HCT116 (cell line): ENCODE measurements around the gene CYB561D1. TPM values are rescaled to one million over a fixed set of nuclear protein-coding genes. Genes with fewer than 3 reads are reported as not detected.
A peak's percentile ranks its signal among the peaks of the same experiment; 100 is the strongest.

ENCODE experiments used
- ATAC-seq: fragments of 200-7000 bp; cut with Tn5 transposase; 2 replicates; pipeline ENCODE4 v1.9.1; 2020; ENCODE audit warnings: mild to moderate bottlenecking, moderate library complexity
- BruUV-seq: library from RNA; stranded (reverse); fragments of 400-500 nt; replicated peaks from 2 replicates; lab custom pipeline; 2021; lab: Mats Ljungman, UMichigan
- CTCF ChIA-PET: fragments of 300-600 bp; sonication (Branson Sonifier 250); formaldehyde crosslinking; loops from one replicate; lab custom pipeline; 2021; ENCODE audit warnings: antibody characterized with exemption; lab: Charles Lee
- POLR2A ChIA-PET: fragments of 300-600, 350-600 bp; sonication (Branson Sonifier 250); formaldehyde crosslinking; loops from one replicate; lab custom pipeline; 2021; ENCODE audit warnings: antibody characterized with exemption; lab: Charles Lee
- RAD21 ChIA-PET, 2 experiments: fragments of 300-600 bp; sonication (Branson Sonifier 250); formaldehyde crosslinking; loops; one replicate each; lab custom pipeline; 2023; ENCODE audit warnings: low total read pairs in 2 of 2; ENCODE audit not compliant: uncharacterized antibody in 2 of 2, unreplicated experiment in 2 of 2, low non-redundant PET in 1 of 2; lab: Charles Lee
- DNase-seq: peaks from one replicate; pipeline ENCODE4 v3.0.0-alpha.2; 2010; ENCODE audit warnings: low read depth, low spot score
- H2AFZ ChIP-seq: fragments of 200-600 bp; shearing (Covaris generic), sonication (generic); 2 replicates; pipeline ENCODE4 v1.6.1; 2017; ENCODE audit warnings: low read depth, mixed run types, mixed read lengths, antibody characterized with exemption, low read length; ENCODE audit not compliant: poor library complexity, severe bottlenecking
- H3K27ac ChIP-seq: 2 replicates; pipeline ENCODE4 v1.5.1; 2012; ENCODE audit warnings: low read depth, low read length
- H3K27me3 ChIP-seq: fragments of 200-600 bp; sonication (generic); 2 replicates; pipeline ENCODE4 v1.6.1; 2016; ENCODE audit warnings: mixed run types, low read length, mixed read lengths; ENCODE audit not compliant: insufficient read depth
- H3K36me3 ChIP-seq, 2 experiments: fragments of 200-500 bp in 1 of 2; fragments of 200-600 bp in 1 of 2; sonication (Bioruptor generic) in 1 of 2; sonication (generic) in 1 of 2; 2 replicates each; pipeline versions ENCODE4 v1.5.1 to v1.6.1; 2014 to 2016; ENCODE audit warnings: low read length in 2 of 2, inconsistent platforms in 1 of 2, mixed read lengths in 1 of 2, mixed run types in 1 of 2; ENCODE audit not compliant: insufficient read depth in 2 of 2, control insufficient read depth in 1 of 2
- H3K4me1 ChIP-seq, 2 experiments: fragments of 200-600 bp in 1 of 2; sonication (generic) in 1 of 2; 2 replicates each; pipeline versions ENCODE4 v1.5.1 to v1.6.1; 2012 to 2017; ENCODE audit warnings: low read length in 2 of 2, inconsistent platforms in 1 of 2, mild to moderate bottlenecking in 1 of 2, mixed read lengths in 1 of 2, mixed run types in 1 of 2, moderate library complexity in 1 of 2; ENCODE audit not compliant: insufficient read depth in 2 of 2, control insufficient read depth in 1 of 2
- H3K4me2 ChIP-seq: fragments of 200-600 bp; sonication (generic); 2 replicates; pipeline ENCODE4 v1.6.1; 2017; ENCODE audit warnings: mixed run types, low read length, mixed read lengths
- H3K4me3 ChIP-seq, 2 experiments: fragments of 200-600 bp in 1 of 2; sonication (generic) in 1 of 2; replicated peaks in 1 of 2; 2 replicates each; pipeline ENCODE4 v1.5.1; 2011 to 2016; ENCODE audit warnings: low read length in 2 of 2, control low read depth in 1 of 2, low read depth in 1 of 2, mild to moderate bottlenecking in 1 of 2, mixed read lengths in 1 of 2, mixed run types in 1 of 2
- H3K79me2 ChIP-seq: fragments of 200-600 bp; sonication (generic); 2 replicates; pipeline ENCODE4 v1.6.1; 2017; ENCODE audit warnings: mild to moderate bottlenecking, mixed run types, low read length, moderate library complexity, mixed read lengths; ENCODE audit not compliant: insufficient read depth
- H3K9ac ChIP-seq: fragments of 200-600 bp; sonication (generic); 2 replicates; pipeline ENCODE4 v1.6.1; 2016; ENCODE audit warnings: low read length, mixed read lengths
- H3K9me2 ChIP-seq: fragments of 200-600 bp; sonication (generic), shearing (Covaris generic); 2 replicates; pipeline ENCODE4 v1.6.1; 2017; ENCODE audit warnings: mixed run types, mild to moderate bottlenecking, moderate library complexity; ENCODE audit not compliant: insufficient read depth
- H3K9me3 ChIP-seq, 2 experiments: fragments of 200-500 bp in 1 of 2; fragments of 200-600 bp in 1 of 2; sonication (Bioruptor generic) in 1 of 2; sonication (generic) in 1 of 2; 2 replicates each; pipeline ENCODE4 v1.6.1; 2014 to 2017; ENCODE audit warnings: low read length in 2 of 2, mixed read lengths in 2 of 2, inconsistent platforms in 1 of 2, low read depth in 1 of 2, mild to moderate bottlenecking in 1 of 2, mixed run types in 1 of 2, moderate library complexity in 1 of 2; ENCODE audit not compliant: control insufficient read depth in 1 of 2, insufficient read depth in 1 of 2
- H4K20me1 ChIP-seq: fragments of 200-600 bp; sonication (generic), shearing (Covaris generic); 2 replicates; pipeline ENCODE4 v1.6.1; 2017; ENCODE audit warnings: mixed run types, mild to moderate bottlenecking, moderate library complexity; ENCODE audit not compliant: insufficient read depth
- ATF3 ChIP-seq: IDR thresholded peaks from 2 replicates; pipeline ENCODE4 v1.6.1; 2012
- CBX3 ChIP-seq: IDR thresholded peaks from 2 replicates; pipeline ENCODE4 v1.6.1; 2012; ENCODE audit warnings: low read depth
- CEBPB ChIP-seq: IDR thresholded peaks from 2 replicates; pipeline ENCODE4 v1.6.1; 2012; ENCODE audit warnings: low read depth
- CTCF ChIP-seq, 3 experiments: fragments of 200-600 bp in 1 of 3; sonication (generic) in 1 of 3; IDR thresholded peaks in 2 of 3; conservative IDR thresholded peaks in 1 of 3; 2 replicates each; pipeline ENCODE4 v1.5.1; 2012 to 2017; ENCODE audit warnings: low read depth in 2 of 3, low read length in 2 of 3, antibody characterized with exemption in 1 of 3, borderline replicate concordance in 1 of 3, control low read depth in 1 of 3, mild to moderate bottlenecking in 1 of 3, mixed read lengths in 1 of 3, mixed run types in 1 of 3, moderate library complexity in 1 of 3; ENCODE audit not compliant: insufficient read depth in 1 of 3
- EZH2 ChIP-seq: fragments of 200-600 bp; sonication (generic); IDR thresholded peaks from 2 replicates; pipeline ENCODE4 v1.6.1; 2017; ENCODE audit warnings: antibody characterized with exemption, mixed run types
- EZH2phosphoT487 ChIP-seq: fragments of 200-600 bp; IDR thresholded peaks from 2 replicates; pipeline ENCODE4 v1.6.1; 2018; ENCODE audit warnings: antibody characterized with exemption, borderline replicate concordance
- FOSL1 ChIP-seq: IDR thresholded peaks from 2 replicates; pipeline ENCODE4 v1.6.1; 2012; ENCODE audit warnings: low read depth
- JUND ChIP-seq: IDR thresholded peaks from 2 replicates; pipeline ENCODE4 v1.6.1; 2012
- MAX ChIP-seq: IDR thresholded peaks from 2 replicates; pipeline ENCODE4 v1.6.1; 2012
- POLR2A ChIP-seq: IDR thresholded peaks from 2 replicates; pipeline ENCODE4 v1.7.0; 2011; ENCODE audit warnings: borderline replicate concordance; ENCODE audit not compliant: insufficient read depth, insufficient read length; ENCODE audit errors: extremely low read depth
- POLR2AphosphoS5 ChIP-seq: IDR thresholded peaks from 2 replicates; pipeline ENCODE4 v1.6.1; 2011; ENCODE audit warnings: mild to moderate bottlenecking, low read depth, low read length, moderate library complexity
- RAD21 ChIP-seq: IDR thresholded peaks from 2 replicates; pipeline ENCODE4 v1.6.1; 2012; ENCODE audit warnings: low read depth, mild to moderate bottlenecking
- REST ChIP-seq: IDR thresholded peaks from 2 replicates; pipeline ENCODE4 v1.6.1; 2012; ENCODE audit warnings: low read depth
- SRF ChIP-seq: IDR thresholded peaks from 2 replicates; pipeline ENCODE4 v1.6.1; 2012; ENCODE audit warnings: low read depth
- TCF7L2 ChIP-seq: IDR thresholded peaks from 2 replicates; pipeline ENCODE4 v1.7.0; 2011; ENCODE audit warnings: borderline replicate concordance, inconsistent platforms; ENCODE audit not compliant: insufficient read depth, insufficient read length; ENCODE audit errors: extremely low read depth
- intact Hi-C: fragments of 100-400 bp; cut with micrococcal nuclease; formaldehyde crosslinking; loops from 2 replicates; pipeline ENCODE4 v1.10.0; 2022
- total RNA-seq: library from RNA; stranded (reverse); gene quantifications from one replicate; pipeline ENCODE4 v1.2.1, GENCODE V29; 2021; ENCODE audit not compliant: unreplicated experiment

The CYB561D1 gene
- total RNA-seq, 1 experiment from 2014 or later: 5.9 TPM

- RAD21 ChIA-PET: no interaction called here
- no peak overlapping the region for H3K4me2 ChIP-seq
- H3K4me1 ChIP-seq: peaks cover 6 to 10% of the 10 kb centered on the region in 2 experiments; a peak in 3 of 4 replicates
- H3K9me3 ChIP-seq: no peaks in the 10 kb centered on the region
- no peaks in the 10 kb centered on the region for H3K79me2 ChIP-seq
- TF ChIP-seq POLR2A: no peak
- TF ChIP-seq POLR2AphosphoS5: no peak
- TF ChIP-seq CEBPB: no peak
- TF ChIP-seq ATF3: no peak
- no peak for TF ChIP-seq JUND
- CTCF ChIA-PET: interaction anchor here (1.2 to 2.0 kb wide), 4 partner anchors 15 to 24 kb away, joined by 4 to 8 read pairs (median 6); partner anchors contain the start of gene CYB561D1
- H3K4me3 ChIP-seq: no peak overlapping the region
- H3K36me3 ChIP-seq: no peaks in the 10 kb centered on the region
- peaks cover 6% of the 10 kb centered on the region; the same call in 1 of the 2 replicates for H3K27me3 ChIP-seq
- POLR2A ChIA-PET: no interaction called here
- no peak overlapping the region for H3K9ac ChIP-seq
- H2AFZ ChIP-seq: no peak overlapping the region
- ATAC-seq: 0 out of 2 replicates have a peak, but pooled peaks have one; percentile 30
- DNase-seq: no peak
- no peak overlapping the region for H3K27ac ChIP-seq
- no peaks in the 10 kb centered on the region for H4K20me1 ChIP-seq
- H3K9me2 ChIP-seq: no peaks in the 10 kb centered on the region
- BruUV-seq: no TSS peak
- intact Hi-C loops: no loop called here
Observed at GRCh38 chr1:109514846-109515245, 21.0 kb downstream of the CYB561D1 start.

- H3K4me2 ChIP-seq: no peak overlapping the region
- H3K9ac ChIP-seq: no peak overlapping the region
- no peak overlapping the region for H3K4me3 ChIP-seq
- BruUV-seq: no TSS peak
- no peaks in the 10 kb centered on the region for H3K9me3 ChIP-seq
- ATAC-seq (no peak), DNase-seq (no peak)
- RAD21 ChIA-PET: no interaction called here
- H3K27ac ChIP-seq: no peak overlapping the region
- H3K27me3 ChIP-seq: no peaks in the 10 kb centered on the region; the same call in 1 of the 2 replicates
- H3K36me3 ChIP-seq: no peaks in the 10 kb centered on the region
- POLR2A ChIA-PET: no interaction called here
- CTCF ChIA-PET: interaction anchor here (2.0 kb wide), 1 partner anchor 17 kb away, joined by 8 read pairs; no protein-coding TSS in a partner anchor
- no peak overlapping the region for H2AFZ ChIP-seq
- H3K4me1 ChIP-seq: peaks cover 6 to 7% of the 10 kb centered on the region in 2 experiments; a peak in 2 of 4 replicates
- intact Hi-C loops: no loop called here
- no peaks in the 10 kb centered on the region for H3K9me2 ChIP-seq
- no peaks in the 10 kb centered on the region for H3K79me2 ChIP-seq
- H4K20me1 ChIP-seq: no peaks in the 10 kb centered on the region
- TF ChIP-seq EZH2phosphoT487 (no peak), RAD21 (no peak), CBX3 (no peak), SRF (no peak), TCF7L2 (no peak), REST (no peak), ATF3 (no peak), CTCF (IDR thresholded peaks at IDR 0.05 in 2 of 3, conservative IDR thresholded peaks at IDR 0.05 in 1 of 3; ENCODE audit: borderline replicate concordance in 1 of 3, insufficient read depth in 1 of 3, low read depth in 2 of 3, low read length in 2 of 3) (no peak), EZH2 (no peak), FOSL1 (no peak), MAX (no peak), POLR2AphosphoS5 (no peak)
Observed at GRCh38 chr1:109516872-109517271, 23.0 kb downstream of the CYB561D1 start.
